22Rv1 (cell line): ENCODE data around the gene LAMTOR2.
"Not testable (repeated sequence)": the region's sequence is repeated elsewhere in the genome, so short reads cannot be mapped to it uniquely, and the experiment has no call there.

ENCODE experiments used
- H3K27ac ChIP-seq: fragments of 450-650 bp; 2 replicates; pipeline ENCODE4 v1.5.1; 2017
- ZFX ChIP-seq: fragments of 450-650 bp; IDR thresholded peaks from 2 replicates; pipeline ENCODE4 v1.6.1; 2017; ENCODE audit warnings: antibody characterized with exemption, borderline replicate concordance
- TF ChIP-seq, protein P1 (sequence below): fragments of 450-650 bp; IDR thresholded peaks from 2 replicates; pipeline ENCODE4 v1.5.1; 2017; ENCODE audit warnings: mild to moderate bottlenecking

LAMTOR2 gene

DNA sequence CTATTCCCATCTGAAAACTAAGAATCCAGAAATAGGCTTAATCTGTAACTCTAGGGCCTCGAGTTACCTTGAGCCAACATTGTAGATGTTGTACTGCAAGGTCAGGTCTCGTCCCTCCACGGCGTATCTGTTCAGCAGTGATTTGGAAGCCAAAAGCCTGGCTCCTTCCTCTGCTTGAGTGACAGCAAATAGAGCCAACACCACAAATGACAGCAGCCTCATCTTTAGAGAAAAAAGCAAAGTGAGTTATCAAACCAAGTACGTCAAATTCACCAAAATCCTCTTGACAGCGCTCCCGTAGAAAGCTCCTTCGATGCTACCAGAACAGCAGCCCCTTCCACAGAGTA lies 34.7 kb upstream of the LAMTOR2 start:
- H3K27ac ChIP-seq = peak overlapping the region; percentile 61
- TF ChIP-seq, protein P1, sequence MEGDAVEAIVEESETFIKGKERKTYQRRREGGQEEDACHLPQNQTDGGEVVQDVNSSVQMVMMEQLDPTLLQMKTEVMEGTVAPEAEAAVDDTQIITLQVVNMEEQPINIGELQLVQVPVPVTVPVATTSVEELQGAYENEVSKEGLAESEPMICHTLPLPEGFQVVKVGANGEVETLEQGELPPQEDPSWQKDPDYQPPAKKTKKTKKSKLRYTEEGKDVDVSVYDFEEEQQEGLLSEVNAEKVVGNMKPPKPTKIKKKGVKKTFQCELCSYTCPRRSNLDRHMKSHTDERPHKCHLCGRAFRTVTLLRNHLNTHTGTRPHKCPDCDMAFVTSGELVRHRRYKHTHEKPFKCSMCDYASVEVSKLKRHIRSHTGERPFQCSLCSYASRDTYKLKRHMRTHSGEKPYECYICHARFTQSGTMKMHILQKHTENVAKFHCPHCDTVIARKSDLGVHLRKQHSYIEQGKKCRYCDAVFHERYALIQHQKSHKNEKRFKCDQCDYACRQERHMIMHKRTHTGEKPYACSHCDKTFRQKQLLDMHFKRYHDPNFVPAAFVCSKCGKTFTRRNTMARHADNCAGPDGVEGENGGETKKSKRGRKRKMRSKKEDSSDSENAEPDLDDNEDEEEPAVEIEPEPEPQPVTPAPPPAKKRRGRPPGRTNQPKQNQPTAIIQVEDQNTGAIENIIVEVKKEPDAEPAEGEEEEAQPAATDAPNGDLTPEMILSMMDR = no peak
- no peak for TF ChIP-seq ZFX

DNA sequence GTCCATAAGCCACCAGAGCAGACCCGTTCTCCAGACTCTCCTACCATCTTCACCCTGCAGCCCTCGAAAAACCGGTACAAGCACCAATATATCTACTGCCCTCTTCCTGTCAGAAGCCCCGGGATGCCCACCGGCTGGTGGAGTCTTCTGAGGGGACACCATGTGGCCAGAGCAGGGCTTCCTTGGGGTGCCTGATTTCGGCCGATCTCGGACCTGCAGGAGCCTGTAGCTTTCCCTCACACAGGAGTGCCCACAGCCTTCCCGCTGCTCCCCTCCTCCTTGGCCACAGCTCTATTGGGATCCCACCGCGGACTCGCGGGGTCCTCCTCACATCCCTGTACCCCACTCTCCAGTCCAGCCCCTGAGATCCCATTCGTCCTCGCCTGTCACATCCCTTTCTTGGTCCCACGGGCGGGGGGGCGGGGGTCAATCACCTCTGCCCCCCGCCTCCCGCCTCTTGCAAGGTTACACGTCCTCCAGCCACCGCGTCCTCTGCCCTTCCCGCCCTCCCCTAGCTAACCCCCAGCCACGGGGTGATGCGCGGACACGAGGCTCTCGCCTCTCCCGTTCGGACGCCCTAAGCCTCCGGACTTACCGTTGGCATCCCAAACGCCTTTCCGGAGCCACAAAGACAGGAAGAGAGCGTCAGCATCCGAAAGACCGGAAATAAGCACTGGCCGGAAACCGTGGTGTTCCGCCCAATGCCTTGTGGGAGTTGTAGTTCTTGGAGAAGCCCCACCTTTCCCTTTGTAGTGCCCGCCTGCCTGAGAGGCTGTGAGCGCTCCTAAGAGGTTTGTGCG lies 34.1 kb upstream of the LAMTOR2 start, which contains the start of gene SSR2:
SSR2 (minus strand) TSS at position 659 of the 800 bp plus-strand sequence. CDS start 784 bp downstream, outside the sequence.
- TF ChIP-seq ZFX = no peak
- TF ChIP-seq, protein P1 = no peak
- peak within 1 kb of the TSS; percentile 61 for H3K27ac ChIP-seq

DNA sequence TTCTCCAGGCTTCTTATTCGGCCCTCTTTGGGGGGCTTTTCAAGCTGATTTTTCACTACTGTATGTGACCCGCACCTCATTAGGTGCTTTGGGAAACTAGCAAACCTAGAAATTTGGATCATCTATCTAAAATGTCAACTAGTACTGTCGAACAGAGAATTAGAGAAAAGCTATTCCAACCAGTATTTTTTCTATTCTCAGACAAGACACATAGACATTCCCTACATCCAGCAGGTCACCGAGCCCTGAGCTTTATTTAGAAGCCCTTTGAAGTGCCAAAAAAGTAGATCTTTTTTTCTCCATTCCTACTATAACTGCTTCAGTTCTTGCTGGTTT lies 33.5 kb upstream of the LAMTOR2 start:
- peak overlapping the region; percentile 61 for H3K27ac ChIP-seq
- TF ChIP-seq, protein P1 = no peak
- TF ChIP-seq ZFX = no peak

DNA sequence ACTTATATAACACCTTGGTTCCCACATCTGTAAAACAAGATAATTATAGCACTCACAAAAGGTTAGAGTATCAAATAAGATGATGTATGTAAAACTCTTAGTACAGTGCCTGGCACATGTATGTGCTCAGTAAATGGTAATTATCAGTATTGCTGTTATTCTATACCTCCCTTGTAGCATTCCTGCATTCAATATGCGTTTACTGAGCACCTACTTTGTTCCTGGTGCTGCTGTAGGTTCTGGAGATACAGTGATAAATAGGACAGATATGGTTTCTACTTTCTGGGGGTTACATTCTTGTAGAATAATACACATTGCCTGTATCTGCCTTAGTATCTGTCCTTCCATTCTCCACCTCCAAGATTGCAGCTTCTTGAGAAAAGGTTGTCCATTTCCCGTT lies 32.6 kb upstream of the LAMTOR2 start:
- no peak overlapping the region for H3K27ac ChIP-seq

DNA sequence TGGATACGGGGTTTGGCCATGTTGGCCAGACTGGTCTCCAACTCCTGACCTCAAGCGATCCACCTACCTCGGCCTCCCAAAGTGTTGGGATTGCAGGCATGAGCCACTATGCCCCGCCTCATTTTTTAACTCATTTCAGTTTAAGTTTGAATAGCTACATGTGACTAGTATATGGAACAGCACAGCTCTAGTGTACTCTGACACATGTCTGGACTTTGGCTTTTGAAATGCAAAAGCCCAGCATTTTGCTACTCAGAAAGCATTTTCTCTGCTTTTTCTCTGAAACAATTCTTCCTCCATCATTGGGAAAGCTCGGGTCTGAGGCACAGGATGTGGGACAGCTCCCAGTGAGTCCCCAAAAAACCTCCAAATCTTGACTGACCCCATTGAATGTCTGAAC lies 29.8 kb upstream of the LAMTOR2 start:
- no peak for TF ChIP-seq ZFX
- H3K27ac ChIP-seq = no peak overlapping the region

More for the DNA sequence above, 32.6 kb upstream of the LAMTOR2 start:
- TF ChIP-seq ZFX = no peak

DNA sequence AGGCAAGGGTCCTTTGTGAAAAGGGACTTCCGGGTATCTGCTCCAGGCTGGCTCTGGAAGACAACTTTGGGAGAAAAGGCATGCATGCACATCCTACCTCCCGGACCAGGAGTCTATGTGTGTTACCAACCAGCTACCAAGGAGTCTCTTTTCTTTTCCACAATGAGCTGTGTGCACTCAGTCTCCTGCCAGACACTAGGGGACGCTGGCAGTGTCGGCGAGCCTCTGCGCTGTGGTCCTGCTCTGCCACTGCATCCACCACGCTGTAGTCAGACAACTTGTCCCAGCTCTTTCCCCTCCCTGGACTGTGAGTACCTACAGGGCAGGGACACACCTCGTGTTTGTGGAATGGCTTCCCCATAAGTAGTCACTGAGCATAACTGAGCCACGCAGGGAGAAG lies 28.7 kb upstream of the LAMTOR2 start:
- TF ChIP-seq ZFX = no peak
- TF ChIP-seq, protein P1 = peak; percentile 72
- no peak overlapping the region for H3K27ac ChIP-seq

DNA sequence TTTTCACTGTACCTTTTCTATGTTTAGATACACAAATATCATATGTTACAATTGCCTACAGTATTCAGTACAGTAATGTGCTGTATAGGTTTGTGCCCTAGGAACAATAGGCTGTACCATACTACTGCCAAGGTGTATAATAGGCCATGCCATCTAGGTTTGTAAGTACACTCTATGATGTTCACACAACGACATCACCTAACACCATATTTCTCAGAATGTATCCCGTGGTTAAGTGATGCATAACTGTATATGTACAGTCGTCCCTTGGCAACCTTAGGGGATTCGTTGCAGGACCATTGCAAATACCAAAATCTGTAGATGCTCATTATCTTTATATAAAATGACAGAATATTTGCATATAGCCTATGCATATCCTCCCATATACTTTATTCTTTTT lies 28.0 kb upstream of the LAMTOR2 start:
- no peak for TF ChIP-seq ZFX
- TF ChIP-seq, protein P1 = no peak

DNA sequence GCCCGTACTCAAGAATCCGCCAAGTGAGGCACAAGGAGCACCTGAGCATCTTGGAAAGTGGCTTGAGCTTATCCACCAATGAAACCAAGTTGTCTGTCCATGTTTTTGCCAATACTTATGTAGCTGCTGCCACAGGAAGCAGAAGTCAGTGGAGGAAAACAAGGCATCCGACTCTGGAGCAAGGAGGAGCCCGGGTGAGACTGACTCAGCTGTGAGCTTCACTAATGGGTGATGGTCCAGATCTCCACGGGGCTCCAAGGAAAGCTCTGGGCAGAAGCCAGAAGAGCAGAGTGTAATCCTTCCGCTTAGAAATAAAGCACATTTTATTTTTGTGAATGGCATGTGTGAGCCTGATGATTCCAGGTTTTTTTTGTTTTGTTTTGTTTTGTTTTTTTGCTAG lies 21.6 kb upstream of the LAMTOR2 start:
- H3K27ac ChIP-seq = no peak overlapping the region
- TF ChIP-seq, protein P1 = no peak
- no peak for TF ChIP-seq ZFX

More for the DNA sequence above, 28.0 kb upstream of the LAMTOR2 start:
- no peak overlapping the region for H3K27ac ChIP-seq

DNA sequence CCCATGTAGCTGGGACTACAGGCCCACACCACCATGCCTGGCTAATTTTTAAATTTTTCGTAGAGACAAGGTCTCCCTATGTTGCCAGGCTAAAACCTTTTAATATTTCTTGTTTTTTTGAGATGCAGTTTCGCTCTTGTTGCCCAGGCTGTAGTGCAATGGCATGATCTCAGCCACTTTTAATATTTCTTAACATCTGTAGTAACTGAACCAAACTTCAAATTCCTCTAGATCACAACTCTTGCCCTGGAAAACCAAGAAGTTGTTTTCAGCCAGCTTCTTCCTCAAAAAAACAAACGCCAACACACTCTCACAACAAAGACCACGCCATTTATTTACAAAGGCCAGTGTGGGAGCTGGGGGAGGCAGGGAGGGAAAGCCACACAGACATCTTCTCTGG lies 19.6 kb upstream of the LAMTOR2 start:
- H3K27ac ChIP-seq = not testable (repeated sequence)
